Right hindlimb (tissue), 1 donor: ENCODE data around the gene KRTAP1-5.
"Not testable (repeated sequence)": the region's sequence is repeated elsewhere in the genome, so short reads cannot be mapped to it uniquely, and the experiment has no call there.

Source experiments
- DNase-seq: peaks from one replicate; pipeline ENCODE4 v3.0.0-alpha.2; 2018

The KRTAP1-5 gene

DNA sequence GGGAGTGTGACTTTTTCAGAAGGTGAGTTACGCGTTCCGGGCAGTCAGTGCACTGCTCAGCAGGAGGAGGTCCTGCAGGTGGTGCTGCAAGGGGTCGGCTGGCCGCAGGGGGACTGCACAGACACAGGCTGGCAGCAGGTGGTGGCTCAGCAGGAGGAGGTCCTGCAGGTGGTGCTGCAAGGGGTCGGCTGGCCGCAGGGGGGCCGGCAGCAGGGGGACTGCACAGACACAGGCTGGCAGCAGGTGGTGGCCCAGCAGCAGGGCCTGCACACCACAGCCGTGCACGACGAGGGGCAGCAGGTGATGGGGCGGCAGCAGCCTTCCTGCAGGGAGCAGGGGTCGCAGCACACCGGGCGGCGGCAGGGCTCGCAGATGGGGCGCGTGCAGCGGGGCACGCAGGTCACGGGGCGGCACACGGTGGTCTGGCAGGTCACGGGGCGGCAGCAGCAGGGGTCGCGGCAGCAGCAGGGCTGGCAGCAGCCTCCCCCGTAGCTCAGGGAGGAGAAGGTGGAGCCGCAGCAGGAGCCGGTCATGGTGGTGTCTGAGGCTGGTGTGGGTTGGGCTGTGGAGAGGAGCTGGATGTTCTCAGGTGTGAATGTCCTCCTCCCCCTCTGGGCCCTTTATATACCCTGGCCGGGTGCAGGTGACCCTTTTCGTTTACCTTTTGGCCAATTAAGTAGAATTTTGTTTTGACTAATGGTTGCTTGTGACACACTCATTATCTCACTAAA is 19.9 kb upstream of the KRTAP1-5 start, which contains the start of gene KRTAP2-1:
Gene KRTAP2-1 (minus strand): TSS at position 582 of the 731 bp plus-strand sequence. CDS start 49 bp downstream, at position 533.
- DNase-seq: not testable (repeated sequence)

DNA sequence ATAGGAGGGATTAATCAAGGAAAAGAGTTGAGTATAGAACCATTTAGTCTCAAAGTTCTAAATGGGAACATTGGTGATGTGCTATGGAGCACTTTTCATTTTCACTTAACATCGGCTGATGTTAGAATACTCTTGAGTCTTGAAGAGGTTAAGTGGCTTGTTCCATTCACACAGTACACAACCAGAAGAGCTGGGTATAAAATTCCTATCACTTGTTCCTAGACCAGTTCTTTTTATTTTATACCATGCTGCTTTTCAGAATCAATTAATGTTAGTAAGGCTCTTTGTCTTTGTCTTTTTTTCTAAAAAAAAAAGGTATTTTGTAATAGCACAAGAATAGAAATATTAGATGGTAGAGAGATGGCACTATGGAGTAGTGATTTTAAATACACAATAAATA is 15.9 kb upstream of the KRTAP1-5 start:
- DNase-seq: no peak

DNA sequence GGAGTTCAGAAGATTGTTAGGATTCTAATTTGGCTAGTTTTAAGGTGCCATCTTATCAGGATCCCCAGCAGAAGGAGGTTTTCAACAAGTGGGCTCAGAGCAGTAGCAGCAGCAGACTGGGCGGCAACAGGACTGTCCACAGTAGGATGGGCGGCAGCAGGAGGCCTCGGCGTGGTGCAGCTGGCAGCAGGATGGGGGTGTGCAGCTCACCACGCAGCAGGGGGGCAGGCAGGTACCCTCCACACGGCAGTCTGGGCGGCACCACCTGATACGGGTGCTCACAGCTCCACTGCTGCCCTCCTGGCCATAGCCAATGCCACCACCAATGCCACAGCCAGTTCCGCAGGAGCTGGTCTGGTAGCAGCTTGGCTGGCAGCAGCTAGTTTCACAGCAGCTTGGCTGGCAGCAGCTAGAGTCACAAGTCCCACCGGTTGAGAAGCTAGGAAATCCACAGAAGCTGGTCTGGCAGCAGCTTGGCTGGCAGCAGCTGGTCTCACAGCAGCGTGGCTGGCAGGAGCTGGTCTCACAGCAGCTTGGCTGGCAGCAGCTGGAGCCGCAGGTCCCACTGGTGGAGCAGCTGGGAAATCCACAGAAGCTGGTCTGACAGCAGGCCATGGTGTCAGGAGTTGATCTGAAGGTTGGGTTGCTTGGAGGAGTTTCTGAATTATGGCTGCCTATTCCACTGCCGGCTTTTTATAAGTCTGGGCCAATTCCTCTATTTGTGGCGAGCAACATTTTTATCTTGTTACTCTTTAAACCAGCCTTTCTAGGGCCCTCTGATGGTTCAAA is 14.0 kb upstream of the KRTAP1-5 start, which contains the start of gene KRTAP1-1:
Gene KRTAP1-1 (minus strand): TSS at position 668 of the 789 bp plus-strand sequence. CDS start 53 bp downstream, at position 615.
- DNase-seq: peak; percentile 73

DNA sequence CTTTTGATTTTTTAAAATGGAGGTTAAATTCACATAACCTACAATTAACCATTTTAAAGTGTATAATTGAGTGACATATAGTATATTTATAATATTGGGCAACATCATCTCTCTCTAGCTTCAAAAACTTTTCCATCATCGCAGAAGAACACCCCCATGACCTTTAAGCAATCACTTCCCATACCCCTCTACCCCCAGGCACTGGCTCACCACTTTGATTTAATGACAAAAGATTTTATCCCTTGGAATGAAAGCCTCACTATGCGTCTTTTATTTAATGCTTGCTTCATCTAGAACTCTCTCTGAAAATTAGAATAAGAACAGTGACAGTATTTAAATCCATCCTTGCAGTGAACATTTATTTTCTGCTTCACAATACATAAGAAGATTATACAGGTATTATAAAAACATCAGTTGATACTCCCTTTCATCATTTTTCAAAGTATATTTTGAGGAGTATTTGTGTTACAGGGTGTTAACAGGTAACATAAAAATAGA is 10.9 kb upstream of the KRTAP1-5 start:
- no peak for DNase-seq

DNA sequence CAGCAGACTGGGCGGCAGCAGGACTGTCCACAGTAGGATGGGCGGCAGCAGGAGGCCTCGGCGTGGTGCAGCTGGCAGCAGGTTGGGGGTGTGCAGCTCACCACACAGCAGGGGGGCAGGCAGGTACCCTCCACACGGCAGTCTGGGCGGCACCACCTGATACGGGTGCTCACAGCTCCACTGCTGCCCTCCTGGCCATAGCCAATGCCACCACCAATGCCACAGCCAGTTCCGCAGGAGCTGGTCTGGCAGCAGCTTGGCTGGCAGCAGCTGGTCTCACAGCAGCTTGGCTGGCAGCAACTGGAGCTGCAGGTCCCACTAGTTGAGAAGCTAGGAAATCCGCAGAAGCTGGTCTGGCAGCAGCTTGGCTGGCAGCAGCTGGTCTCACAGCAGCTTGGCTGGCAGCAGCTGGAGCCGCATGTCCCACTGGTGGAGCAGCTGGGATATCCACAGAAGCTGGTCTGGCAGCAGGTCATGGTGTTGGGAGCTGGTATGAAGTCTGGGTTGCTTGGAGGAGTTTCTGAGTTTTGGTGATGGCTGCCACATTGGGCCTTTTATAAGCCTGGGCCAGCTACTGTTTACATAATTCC is 7.4 kb upstream of the KRTAP1-5 start, which contains the start of gene KRTAP1-3:
Gene KRTAP1-3 (minus strand): TSS at position 529 of the 590 bp plus-strand sequence. CDS start 53 bp downstream, at position 476.
- DNase-seq: peak; percentile 56

DNA sequence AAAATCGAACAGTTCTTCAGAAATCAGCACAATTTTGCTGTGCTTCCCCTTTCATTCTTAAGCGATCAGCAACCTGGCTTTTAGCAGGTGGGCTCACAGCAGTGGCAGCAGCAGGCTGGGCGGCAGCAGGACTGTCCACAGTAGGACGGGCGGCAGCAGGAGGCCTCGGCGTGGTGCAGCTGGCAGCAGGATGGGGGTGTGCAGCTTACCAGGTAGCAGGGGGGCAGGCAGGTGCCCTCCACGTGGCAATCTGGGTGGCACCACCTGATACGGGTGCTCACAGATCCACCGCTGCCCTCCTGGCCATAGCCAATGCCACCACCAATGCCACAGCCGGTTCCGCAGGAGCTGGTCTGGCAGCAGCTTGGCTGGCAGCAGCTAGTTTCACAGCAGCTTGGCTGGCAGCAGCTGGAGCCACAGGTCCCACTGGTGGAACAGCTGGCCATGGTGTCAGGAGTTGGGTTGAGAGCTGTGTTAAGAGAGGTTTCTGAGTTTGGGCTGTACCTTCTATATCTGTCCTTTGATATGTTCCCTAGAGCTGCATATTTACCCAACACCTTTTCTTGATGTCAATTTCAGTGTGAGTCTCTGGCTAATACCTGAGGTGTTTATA is 2.7 kb upstream of the KRTAP1-5 start, which contains the start of gene KRTAP1-4:
Gene KRTAP1-4 (minus strand): TSS at position 563 of the 613 bp plus-strand sequence. CDS start 117 bp downstream, at position 446.
- no peak for DNase-seq

DNA sequence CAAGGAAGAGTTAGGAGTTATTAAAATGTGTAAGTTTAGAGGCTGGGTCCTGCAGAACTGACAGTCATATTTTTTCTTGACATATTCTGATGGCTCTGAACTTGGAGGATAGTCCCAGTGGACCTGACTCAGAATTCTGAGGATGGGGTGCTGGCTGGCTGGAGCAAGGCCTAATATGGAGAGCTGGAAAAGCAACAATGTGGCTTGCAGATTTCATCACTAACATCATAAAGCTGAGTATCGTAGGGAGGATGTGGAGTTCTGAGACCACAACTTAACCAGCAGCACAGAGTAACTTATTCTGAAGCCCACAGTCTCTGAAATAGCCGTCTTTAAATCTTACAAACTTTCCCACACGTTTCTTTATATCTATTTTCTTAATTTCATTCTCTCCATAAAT is 2.3 kb downstream of the KRTAP1-5 start:
- DNase-seq: no peak

DNA sequence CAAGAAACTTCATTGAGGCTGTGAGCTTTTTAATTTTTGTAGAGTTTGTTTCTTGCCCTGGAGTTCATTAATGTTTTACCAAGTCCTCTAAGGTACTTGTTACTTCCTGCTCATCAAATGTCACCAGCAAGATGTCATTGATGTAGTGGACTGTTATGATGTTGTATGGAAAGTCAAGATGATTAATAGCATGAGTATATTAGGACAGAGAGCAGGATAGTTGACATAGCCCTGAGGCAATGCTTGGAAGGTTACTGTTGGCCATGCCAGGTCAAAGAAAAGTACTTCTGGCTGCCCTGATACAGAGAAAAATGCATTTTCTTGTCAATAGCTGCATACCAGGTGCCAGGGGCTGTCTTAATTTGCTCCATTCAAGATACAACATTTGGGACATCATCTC is 6.7 kb downstream of the KRTAP1-5 start:
- no peak for DNase-seq

DNA sequence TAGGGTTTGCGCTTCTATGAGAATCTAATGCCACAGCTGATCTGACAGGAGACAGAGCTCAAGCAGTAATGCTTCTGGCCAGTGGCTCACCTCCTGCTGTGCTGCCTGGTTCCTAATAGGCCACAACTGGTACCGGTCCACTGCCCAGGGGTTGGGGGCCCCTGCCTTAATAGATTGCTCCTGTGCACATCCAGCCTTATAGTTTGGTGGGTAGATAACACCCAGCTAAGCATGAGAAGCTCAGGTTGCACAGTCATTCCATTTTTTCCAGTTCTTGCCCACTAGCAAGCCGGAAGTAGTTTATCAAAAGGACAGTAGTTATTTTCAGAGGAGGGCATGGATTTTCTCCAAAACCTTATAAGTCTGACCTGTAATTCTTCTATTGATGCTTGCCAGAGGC is 7.6 kb downstream of the KRTAP1-5 start:
- no peak for DNase-seq

DNA sequence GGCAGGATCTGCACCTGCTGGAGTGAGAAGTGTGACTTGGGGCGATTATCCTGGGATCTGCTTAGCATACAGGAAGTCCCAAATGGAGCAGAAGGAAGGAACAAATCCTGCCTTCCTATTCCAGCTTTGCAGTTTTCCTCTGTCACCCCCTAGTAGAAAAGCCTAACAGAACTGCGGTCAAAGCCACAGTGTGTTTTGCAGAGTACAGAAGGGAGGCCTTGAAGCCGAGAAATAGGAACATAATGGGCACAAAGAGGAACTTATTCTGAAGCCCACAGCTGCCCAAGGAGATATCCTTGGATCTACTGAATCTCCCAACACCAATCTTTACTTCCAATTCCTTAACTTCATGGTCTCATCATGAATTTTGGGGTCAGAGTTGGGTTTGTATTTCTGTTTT is 8.5 kb downstream of the KRTAP1-5 start:
- DNase-seq: no peak

DNA sequence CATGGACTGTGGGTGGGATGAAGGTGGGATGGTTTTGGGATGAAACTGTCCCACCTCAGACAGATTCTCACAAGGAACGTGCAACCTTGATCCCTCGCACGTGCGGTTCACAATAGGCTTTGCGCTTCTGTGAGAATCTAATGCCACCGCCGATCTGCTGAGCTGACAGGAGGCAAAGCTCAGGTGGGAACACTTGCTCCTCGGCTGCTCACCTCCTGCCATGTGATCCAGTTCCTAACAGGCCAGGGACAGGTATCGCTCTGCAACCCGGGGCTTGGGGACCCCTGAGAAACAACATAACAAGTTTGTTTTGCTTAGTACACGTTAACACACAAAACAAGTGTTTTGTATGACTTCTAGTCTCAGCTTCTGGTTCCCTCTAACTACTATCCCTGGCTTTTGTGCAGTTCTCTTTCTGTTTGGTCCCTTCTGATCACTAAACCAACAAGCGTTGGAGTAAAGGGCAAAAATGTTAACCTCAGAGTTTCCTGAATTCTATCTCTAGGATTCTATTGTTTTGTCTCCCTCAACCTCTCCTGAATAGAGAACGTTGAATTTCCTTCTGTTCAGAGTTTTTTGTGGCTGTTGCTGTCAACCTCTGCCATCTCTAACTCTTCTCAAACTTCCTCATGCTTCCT is 10.3 kb downstream of the KRTAP1-5 start:
- no peak for DNase-seq

DNA sequence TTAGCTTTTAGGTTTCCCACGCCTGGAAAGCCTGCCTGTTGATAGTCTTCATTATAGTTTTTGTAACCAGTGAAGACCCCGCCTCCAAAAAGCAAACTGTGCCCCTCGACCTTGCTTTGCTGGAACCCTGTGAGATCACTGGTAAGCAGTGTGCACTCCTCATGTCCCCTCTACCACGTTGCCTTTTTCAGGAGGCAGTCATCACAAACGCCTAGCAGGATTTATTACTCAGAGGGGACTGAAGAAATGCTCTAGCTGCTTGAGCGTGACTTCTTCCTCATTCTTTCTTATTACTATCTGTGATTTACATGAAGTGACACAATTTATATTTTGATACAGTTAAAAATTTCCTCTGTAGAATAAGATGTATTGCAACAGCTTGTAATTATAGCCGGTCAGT is 11.6 kb downstream of the KRTAP1-5 start:
- DNase-seq: no peak

DNA sequence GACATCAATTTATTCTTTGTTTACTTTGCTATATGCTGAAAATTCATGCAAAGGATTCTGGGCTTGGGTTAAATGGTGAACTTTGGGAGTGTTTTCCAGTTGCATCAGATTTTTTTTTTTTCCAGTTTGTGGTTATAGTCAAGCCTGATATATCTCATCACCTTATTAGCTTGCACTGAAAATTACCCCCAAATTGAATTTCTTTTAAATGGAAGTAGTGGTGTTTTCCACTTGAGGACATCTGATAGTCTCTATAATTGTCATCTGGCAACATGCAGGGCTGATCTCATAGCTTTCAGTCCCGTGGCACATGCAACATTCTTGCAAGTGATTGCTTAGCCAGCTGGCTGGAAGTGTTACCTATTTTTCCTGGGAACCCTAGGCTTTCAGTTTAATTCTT is 13.4 kb downstream of the KRTAP1-5 start:
- DNase-seq: peak; percentile 20

DNA sequence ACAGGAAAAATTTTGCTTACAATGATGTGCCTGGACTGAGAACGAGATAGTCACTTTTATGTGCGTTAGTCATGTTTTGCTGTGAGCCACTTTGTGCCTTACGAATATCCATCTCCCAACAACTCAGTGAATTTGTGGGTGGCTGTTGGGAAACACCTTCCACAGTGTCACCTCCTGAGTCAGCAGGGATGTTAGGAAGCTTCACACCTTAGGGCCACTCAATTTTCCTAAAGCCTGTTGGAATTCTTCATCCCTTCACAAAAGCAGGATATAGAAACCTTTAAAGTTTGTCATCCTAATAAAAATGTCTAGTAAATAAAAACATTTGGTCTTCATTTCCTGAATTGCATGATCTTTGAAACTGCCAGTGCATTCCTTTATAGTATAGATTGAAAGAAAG is 13.8 kb downstream of the KRTAP1-5 start:
- DNase-seq: no peak

DNA sequence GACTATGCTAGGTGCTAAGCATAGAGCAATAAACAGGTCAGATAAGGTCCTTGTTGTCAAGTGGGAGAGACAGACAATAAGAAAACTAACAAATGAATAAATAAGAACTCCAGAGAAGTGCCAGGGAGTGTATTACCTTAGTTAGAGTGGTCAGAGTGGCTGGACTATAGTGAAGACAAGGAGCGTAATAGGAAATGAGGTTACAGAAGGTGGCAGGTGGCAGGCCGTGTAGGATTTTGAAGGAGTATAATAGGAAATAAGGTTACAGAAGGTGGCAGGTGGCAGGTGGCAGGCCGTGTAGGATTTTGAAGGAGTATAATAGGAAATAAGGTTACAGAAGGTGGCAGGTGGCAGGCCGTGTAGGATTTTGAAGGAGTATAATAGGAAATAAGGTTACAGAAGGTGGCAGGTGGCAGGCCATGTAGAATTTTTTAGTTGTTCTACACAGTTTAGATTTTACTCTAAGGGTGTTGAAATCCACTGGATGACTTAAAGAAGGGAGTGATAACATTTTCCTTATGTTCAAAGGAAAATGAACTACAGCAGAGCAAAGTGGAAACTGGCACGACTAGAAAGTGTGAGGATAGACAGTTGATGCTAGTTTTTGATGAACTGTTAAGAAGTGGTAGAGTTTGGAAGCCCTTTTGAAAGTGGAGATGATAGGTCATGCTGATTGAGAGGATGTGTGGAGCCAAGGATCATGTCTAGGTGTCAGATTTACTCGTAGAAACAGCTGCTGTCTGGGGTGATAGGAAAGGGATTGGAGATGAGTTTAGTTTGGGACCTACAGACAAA is 14.5 kb downstream of the KRTAP1-5 start:
- DNase-seq: no peak

DNA sequence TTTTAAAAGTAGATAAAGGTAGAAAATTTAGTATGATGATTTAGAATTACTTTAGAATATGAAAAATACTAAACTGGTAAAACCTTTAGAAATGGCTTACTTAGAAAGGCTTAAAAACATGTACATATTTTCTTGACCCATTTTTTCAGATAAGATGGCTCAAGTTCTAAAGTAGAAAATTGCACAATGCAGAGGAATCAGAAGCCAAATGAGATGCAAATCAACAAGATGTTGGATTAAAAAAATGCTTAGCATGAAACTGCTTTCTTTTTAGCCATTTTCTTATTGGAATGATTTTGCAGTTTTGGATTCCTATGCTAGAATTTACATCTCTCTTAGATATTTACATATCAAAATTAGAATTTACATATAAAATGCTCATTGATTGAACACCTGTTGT is 16.6 kb downstream of the KRTAP1-5 start:
- DNase-seq: no peak

DNA sequence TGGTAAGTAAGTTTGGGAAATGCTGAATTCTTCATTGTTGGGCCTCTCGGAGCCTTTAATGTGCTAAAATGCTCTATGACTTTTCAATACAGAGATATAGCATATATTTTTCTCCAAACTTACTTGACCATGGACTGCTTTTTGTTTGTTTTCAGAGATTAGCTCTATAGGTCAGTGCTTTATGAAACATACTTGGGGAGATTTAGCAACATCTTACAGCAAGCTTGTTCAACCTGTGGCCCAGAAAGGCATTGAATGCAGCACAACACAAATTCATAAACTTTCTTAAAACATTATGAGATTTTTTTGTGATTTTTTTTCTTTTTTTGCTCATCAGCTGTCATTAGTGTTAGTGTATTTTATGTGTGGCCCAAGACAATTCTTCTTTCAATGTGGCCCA is 17.1 kb downstream of the KRTAP1-5 start:
- DNase-seq: no peak

DNA sequence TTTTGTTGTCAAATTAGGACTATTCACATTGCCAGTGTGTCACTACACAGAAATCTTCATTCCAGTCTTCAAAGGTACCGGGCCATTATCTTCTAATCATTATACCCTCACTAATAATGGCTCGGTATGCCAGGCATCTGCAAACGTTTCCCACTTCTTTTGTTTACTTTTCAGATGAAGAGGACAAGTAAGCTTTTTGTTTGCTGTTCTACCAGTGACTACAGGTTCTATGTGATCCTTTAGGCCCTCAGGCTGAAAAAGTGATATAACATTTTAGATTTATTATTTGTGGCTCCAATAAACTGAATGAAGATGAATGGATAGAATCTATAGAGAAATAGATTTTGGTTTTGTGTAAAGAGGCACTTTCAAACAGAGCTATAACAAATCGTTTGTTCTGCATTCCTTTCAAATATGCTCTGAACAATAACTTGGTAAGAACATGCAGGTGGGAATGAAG is 17.7 kb downstream of the KRTAP1-5 start:
- DNase-seq: no peak

DNA sequence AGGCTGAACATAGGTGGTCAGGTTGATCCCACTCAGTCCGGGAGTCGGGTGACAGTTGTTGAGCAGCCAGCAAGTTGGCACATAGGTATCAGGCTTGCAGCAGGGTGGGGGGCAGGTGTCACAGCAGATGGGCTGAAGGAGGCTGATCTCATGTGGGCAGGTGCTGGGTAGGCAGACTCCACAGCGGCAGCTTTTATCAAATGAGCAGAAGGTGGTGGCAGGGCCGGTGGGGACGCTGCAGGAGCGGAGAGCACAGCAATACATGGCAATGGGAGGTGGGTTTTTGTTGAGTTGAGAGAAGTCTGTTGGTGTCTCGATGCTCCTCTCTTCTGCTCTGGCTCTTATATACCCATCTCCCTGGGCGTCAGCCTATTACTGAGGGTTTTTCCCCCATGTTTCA is 18.2 kb downstream of the KRTAP1-5 start, which contains the start of gene KRTAP3-1:
Gene KRTAP3-1 (minus strand): TSS at position 318 of the 400 bp plus-strand sequence. CDS start 54 bp downstream, at position 264.
- no peak for DNase-seq

DNA sequence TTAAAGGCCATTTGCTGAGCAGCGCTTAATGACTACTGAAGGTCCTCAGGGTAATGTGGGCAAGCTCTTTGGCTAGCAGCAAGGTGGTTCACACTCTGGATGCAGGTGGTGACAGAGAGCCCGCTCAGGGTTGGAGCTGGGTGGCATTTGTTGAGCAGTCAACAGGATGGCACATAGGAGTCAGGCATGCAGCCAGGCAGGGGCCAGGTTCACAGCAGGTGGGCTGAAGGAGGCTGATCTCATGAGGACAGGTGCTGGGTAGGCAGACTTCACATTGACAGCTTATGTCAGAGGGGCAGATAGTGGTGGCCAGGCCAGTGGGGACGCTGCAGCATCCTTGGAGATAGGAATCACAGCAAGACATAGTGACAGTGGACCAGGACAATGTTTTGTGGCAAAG is 22.6 kb downstream of the KRTAP1-5 start:
- no peak for DNase-seq

DNA sequence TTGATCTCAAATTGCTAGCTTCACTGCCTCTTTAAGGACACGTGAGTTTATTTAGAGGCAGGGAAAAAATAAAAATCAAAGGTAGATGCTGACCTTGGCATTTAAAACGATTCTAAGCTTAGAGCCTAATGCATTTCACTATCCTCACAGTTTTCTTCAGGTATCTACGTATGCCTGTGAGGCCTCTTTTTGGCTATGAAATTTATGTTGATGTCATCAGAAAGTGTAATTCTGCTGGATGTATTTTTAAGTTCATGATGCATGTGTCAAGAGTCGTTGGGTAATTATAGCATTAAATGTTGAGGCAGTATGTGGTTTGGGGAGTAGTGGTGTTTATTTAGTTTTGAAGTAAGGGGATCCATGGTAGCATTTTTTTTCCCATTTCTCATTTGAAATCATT is 23.1 kb downstream of the KRTAP1-5 start:
- DNase-seq: no peak
